Liver (tissue), 3 donors: ENCODE measurements around the gene PPIE.

Experiments
- CTCF ChIP-seq: fragments of 150-350 bp; IDR thresholded peaks from 2 replicates; pipeline ENCODE4 v1.5.1; 2017; ENCODE audit warnings: improper control_type of control experiment, low read depth, low read length; ENCODE audit not compliant: missing input control
- FOXA1 ChIP-seq: IDR thresholded peaks from 2 replicates; pipeline ENCODE4 v1.6.1; 2016; ENCODE audit warnings: antibody characterized with exemption
- FOXA2 ChIP-seq: IDR thresholded peaks from 2 replicates; pipeline ENCODE4 v1.6.1; 2016; ENCODE audit warnings: antibody characterized with exemption
- GABPA ChIP-seq, 2 donors: IDR thresholded peaks in 1 of 2; conservative IDR thresholded peaks in 1 of 2; 2 replicates each; pipeline ENCODE4 v1.6.1; 2016; ENCODE audit warnings: antibody characterized with exemption in 2 of 2, mild to moderate bottlenecking in 1 of 2, moderate library complexity in 1 of 2
- JUND ChIP-seq, 2 donors: IDR thresholded peaks; 2 replicates each; pipeline ENCODE4 v1.6.1; 2016; ENCODE audit warnings: antibody characterized with exemption in 2 of 2
- RAD21 ChIP-seq, 2 donors: IDR thresholded peaks; 2 replicates each; pipeline ENCODE4 v1.6.1; 2016; ENCODE audit warnings: antibody characterized with exemption in 2 of 2, mild to moderate bottlenecking in 2 of 2
- REST ChIP-seq: IDR thresholded peaks from 2 replicates; pipeline ENCODE4 v1.6.1; 2016; ENCODE audit warnings: antibody characterized with exemption, mild to moderate bottlenecking
- SP1 ChIP-seq: IDR thresholded peaks from 2 replicates; pipeline ENCODE4 v1.6.1; 2018; ENCODE audit warnings: antibody characterized with exemption, mild to moderate bottlenecking
- TAF1 ChIP-seq: conservative IDR thresholded peaks from 2 replicates; pipeline ENCODE4 v1.6.1; 2016; ENCODE audit warnings: antibody characterized with exemption, mild to moderate bottlenecking
- YY1 ChIP-seq: IDR thresholded peaks from 2 replicates; pipeline ENCODE4 v1.6.1; 2016; ENCODE audit warnings: antibody characterized with exemption, mild to moderate bottlenecking
- ZBTB33 ChIP-seq: IDR thresholded peaks from 2 replicates; pipeline ENCODE4 v1.6.1; 2016; ENCODE audit warnings: antibody characterized with exemption
- TF ChIP-seq, protein P1 (sequence below): IDR thresholded peaks from 2 replicates; pipeline ENCODE4 v1.6.1; 2016; ENCODE audit warnings: antibody characterized with exemption
- TF ChIP-seq, protein P2 (sequence below): IDR thresholded peaks from 2 replicates; pipeline ENCODE4 v1.6.1; 2016; ENCODE audit warnings: antibody characterized with exemption
- donor health status: healthy.
- donor health status: healthy.

- TF ChIP-seq CTCF: no peak
- TF ChIP-seq, protein P1, sequence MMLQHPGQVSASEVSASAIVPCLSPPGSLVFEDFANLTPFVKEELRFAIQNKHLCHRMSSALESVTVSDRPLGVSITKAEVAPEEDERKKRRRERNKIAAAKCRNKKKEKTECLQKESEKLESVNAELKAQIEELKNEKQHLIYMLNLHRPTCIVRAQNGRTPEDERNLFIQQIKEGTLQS: no peak
- no peak for TF ChIP-seq SP1
- no peak for TF ChIP-seq GABPA (IDR thresholded peaks at IDR 0.05 in 1 of 2, conservative IDR thresholded peaks at IDR 0.05 in 1 of 2)
- no peak for TF ChIP-seq ZBTB33
- TF ChIP-seq FOXA2: no peak
- TF ChIP-seq, protein P2, sequence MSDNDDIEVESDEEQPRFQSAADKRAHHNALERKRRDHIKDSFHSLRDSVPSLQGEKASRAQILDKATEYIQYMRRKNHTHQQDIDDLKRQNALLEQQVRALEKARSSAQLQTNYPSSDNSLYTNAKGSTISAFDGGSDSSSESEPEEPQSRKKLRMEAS: no peak
- TF ChIP-seq RAD21 (IDR thresholded peaks at IDR 0.05): no peak
- TF ChIP-seq JUND (IDR thresholded peaks at IDR 0.05): no peak
- TF ChIP-seq TAF1: no peak
- no peak for TF ChIP-seq YY1
- no peak for TF ChIP-seq FOXA1
- no peak for TF ChIP-seq REST
These were observed 12.9 kb downstream of the PPIE start for GRCh38 chr1:39751595-39751994.
